ENCODE measurements around the gene HMCN2. TPM values are rescaled to one million over a fixed set of nuclear protein-coding genes. Genes with fewer than 3 reads are reported as not detected.

The HMCN2 gene
- total and polyA plus RNA-seq, 5 donors from 2014 or later: not detected

GRCh38 chr9:130426883-130427282 lies 161.3 kb downstream of the HMCN2 start:
- Histone ChIP-seq H3K27me3 (ENCODE audit: control insufficient read depth, insufficient read depth, low read length) (no peaks in the 10 kb centered on the region), H3K36me3 (ENCODE audit: control insufficient read depth, insufficient read depth, low read length) (no peaks in the 10 kb centered on the region), H3K27ac (ENCODE audit: insufficient read depth, low read length, poor library complexity, severe bottlenecking) (no peak overlapping the region), H3K9me3 (ENCODE audit: control insufficient read depth in 2 of 2, low read length in 2 of 2) (peaks cover 0 to 7% of the 10 kb centered on the region in 2 experiments), H3K4me1 (ENCODE audit: control insufficient read depth, insufficient read depth, low read length, poor library complexity, severe bottlenecking) (no peaks in the 10 kb centered on the region), H3K4me3 (ENCODE audit: low read depth, low read length) (no peak overlapping the region)
- peaks cover 4% of the 10 kb centered on the region for H3K27me3 Mint-ChIP-seq
- H3K9me3 Mint-ChIP-seq: peaks cover 0 to 4% (median 0%) of the 10 kb centered on the region in 7 donors
- no peak overlapping the region for H3K4me3 Mint-ChIP-seq
- H3K27ac Mint-ChIP-seq: no peak overlapping the region
- DNase-seq (no peak), ATAC-seq (ENCODE audit: low read depth in 2 of 2) (no peak)
- H3K36me3 Mint-ChIP-seq: no peaks in the 10 kb centered on the region
- H3K4me1 Mint-ChIP-seq: no peaks in the 10 kb centered on the region

DNA sequence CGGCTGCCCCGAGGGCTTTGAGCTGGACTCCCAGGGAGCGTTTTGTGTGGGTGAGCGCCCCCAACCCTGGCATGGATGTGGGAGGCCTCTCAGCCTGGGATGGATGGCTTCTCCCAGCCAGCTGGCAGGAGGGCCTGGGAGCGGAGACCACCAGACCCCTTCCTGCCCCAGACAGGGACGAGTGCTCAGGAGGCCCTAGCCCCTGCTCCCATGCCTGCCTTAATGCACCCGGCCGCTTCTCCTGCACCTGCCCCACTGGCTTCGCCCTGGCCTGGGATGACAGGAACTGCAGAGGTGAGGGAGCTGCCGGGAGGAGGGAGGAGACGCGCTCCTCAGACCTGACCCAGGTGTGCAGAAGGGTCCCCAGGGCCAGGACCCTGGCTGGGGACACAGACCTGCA lies 161.8 kb downstream of the HMCN2 start:
- Mint-ChIP-seq H3K4me1 (peaks cover 0 to 1% (median 0%) of the 10 kb centered on the region in 4 donors), H3K36me3 (no peaks in the 10 kb centered on the region)

DNA sequence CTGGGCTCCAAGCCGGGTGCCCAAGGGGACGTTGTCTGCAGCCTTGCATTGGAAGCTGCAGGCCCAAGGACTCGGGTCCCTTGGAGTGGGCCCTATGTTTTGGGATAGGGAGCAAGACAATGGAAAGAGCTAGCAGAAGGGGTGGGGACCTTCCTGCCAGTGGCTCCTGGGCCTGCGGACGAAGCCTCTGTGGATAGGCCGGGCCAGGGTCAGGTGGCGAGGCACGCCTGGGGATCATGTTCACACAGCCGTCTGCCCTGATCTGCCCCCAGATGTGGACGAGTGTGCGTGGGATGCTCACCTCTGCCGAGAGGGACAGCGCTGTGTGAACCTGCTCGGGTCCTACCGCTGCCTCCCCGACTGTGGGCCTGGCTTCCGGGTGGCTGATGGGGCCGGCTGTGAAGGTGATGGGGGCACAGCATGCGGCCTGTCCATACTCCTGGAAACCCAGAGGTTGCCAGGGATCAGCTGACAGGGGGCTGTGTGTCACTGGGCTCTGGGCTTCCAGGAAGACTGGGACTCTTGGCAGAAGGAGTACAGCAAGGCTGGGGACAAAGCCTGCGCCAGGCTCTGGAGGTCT lies 162.6 kb downstream of the HMCN2 start:
- no peak overlapping the region for H3K4me3 Mint-ChIP-seq
- Histone ChIP-seq H3K27me3 (ENCODE audit: control insufficient read depth, insufficient read depth, low read length) (no peaks in the 10 kb centered on the region), H3K36me3 (ENCODE audit: control insufficient read depth, insufficient read depth, low read length) (no peaks in the 10 kb centered on the region), H3K4me1 (ENCODE audit: control insufficient read depth, insufficient read depth, low read length, poor library complexity, severe bottlenecking) (peaks cover 5% of the 10 kb centered on the region), H3K4me3 (ENCODE audit: low read depth, low read length) (no peak overlapping the region), H3K27ac (ENCODE audit: insufficient read depth, low read length, poor library complexity, severe bottlenecking) (no peak overlapping the region), H3K9me3 (ENCODE audit: control insufficient read depth in 2 of 2, low read length in 2 of 2) (peaks cover 0 to 7% of the 10 kb centered on the region in 2 experiments)
- peaks cover 9% of the 10 kb centered on the region for H3K27me3 Mint-ChIP-seq
- no peaks in the 10 kb centered on the region for H3K36me3 Mint-ChIP-seq
- no peak overlapping the region for H3K27ac Mint-ChIP-seq
- DNase-seq (no peak), ATAC-seq (ENCODE audit: low read depth in 2 of 2) (no peak)
- peaks cover 0 to 3% (median 0%) of the 10 kb centered on the region in 7 donors for H3K9me3 Mint-ChIP-seq
- peaks cover 0 to 8% (median 0%) of the 10 kb centered on the region in 4 donors for H3K4me1 Mint-ChIP-seq

More for the DNA sequence above, 161.8 kb downstream of the HMCN2 start:
- Histone ChIP-seq H3K4me3 (ENCODE audit: low read depth, low read length) (no peak overlapping the region), H3K27me3 (ENCODE audit: control insufficient read depth, insufficient read depth, low read length) (no peaks in the 10 kb centered on the region), H3K27ac (ENCODE audit: insufficient read depth, low read length, poor library complexity, severe bottlenecking) (no peak overlapping the region), H3K36me3 (ENCODE audit: control insufficient read depth, insufficient read depth, low read length) (no peaks in the 10 kb centered on the region), H3K9me3 (ENCODE audit: control insufficient read depth in 2 of 2, low read length in 2 of 2) (peaks cover 0 to 7% of the 10 kb centered on the region in 2 experiments), H3K4me1 (ENCODE audit: control insufficient read depth, insufficient read depth, low read length, poor library complexity, severe bottlenecking) (no peaks in the 10 kb centered on the region)
- Mint-ChIP-seq H3K27me3 (peaks cover 6% of the 10 kb centered on the region), H3K4me3 (no peak overlapping the region), H3K27ac (no peak overlapping the region), H3K9me3 (peaks cover 0 to 4% (median 0%) of the 10 kb centered on the region in 7 donors)
- ATAC-seq (ENCODE audit: low read depth in 2 of 2) (no peak), DNase-seq (no peak)

DNA sequence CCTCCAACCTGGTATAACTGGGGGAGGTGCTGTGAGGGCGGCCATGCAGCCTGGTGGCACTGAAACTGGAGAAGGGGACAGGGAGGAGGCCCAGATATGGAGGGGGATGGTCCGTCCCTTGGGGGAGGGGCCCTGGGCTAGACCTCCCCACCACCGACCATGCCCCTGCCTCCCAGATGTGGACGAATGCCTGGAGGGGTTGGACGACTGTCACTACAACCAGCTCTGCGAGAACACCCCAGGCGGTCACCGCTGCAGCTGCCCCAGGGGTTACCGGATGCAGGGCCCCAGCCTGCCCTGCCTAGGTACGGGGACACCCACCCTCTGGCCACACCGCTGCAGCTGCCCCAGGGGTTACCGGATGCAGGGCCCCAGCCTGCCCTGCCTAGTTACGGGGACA lies 163.8 kb downstream of the HMCN2 start:
- Histone ChIP-seq H3K4me3 (ENCODE audit: low read depth, low read length) (no peak overlapping the region), H3K36me3 (ENCODE audit: control insufficient read depth, insufficient read depth, low read length) (no peaks in the 10 kb centered on the region), H3K27me3 (ENCODE audit: control insufficient read depth, insufficient read depth, low read length) (no peaks in the 10 kb centered on the region), H3K27ac (ENCODE audit: insufficient read depth, low read length, poor library complexity, severe bottlenecking) (no peak overlapping the region), H3K9me3 (ENCODE audit: control insufficient read depth in 2 of 2, low read length in 2 of 2) (peaks cover 0 to 7% of the 10 kb centered on the region in 2 experiments), H3K4me1 (ENCODE audit: control insufficient read depth, insufficient read depth, low read length, poor library complexity, severe bottlenecking) (peaks cover 10% of the 10 kb centered on the region)
- Mint-ChIP-seq H3K4me3 (no peak overlapping the region), H3K9me3 (peaks cover 0 to 3% (median 0%) of the 10 kb centered on the region in 7 donors), H3K27me3 (peaks cover 13% of the 10 kb centered on the region), H3K4me1 (peaks cover 0 to 12% (median 0%) of the 10 kb centered on the region in 4 donors), H3K27ac (no peak overlapping the region), H3K36me3 (no peaks in the 10 kb centered on the region)
- DNase-seq (no peak), ATAC-seq (ENCODE audit: low read depth in 2 of 2) (no peak)

GRCh38 chr9:130429831-130430230 lies 164.3 kb downstream of the HMCN2 start:
- Histone ChIP-seq H3K4me1 (ENCODE audit: control insufficient read depth, insufficient read depth, low read length, poor library complexity, severe bottlenecking) (peaks cover 10% of the 10 kb centered on the region), H3K27ac (ENCODE audit: insufficient read depth, low read length, poor library complexity, severe bottlenecking) (no peak overlapping the region), H3K27me3 (ENCODE audit: control insufficient read depth, insufficient read depth, low read length) (no peaks in the 10 kb centered on the region), H3K9me3 (ENCODE audit: control insufficient read depth in 2 of 2, low read length in 2 of 2) (peaks cover 0 to 7% of the 10 kb centered on the region in 2 experiments), H3K36me3 (ENCODE audit: control insufficient read depth, insufficient read depth, low read length) (no peaks in the 10 kb centered on the region), H3K4me3 (ENCODE audit: low read depth, low read length) (no peak overlapping the region)
- DNase-seq: no peak
- Mint-ChIP-seq H3K27ac (no peak overlapping the region), H3K27me3 (peaks cover 17% of the 10 kb centered on the region), H3K4me3 (no peak overlapping the region), H3K9me3 (peaks cover 0 to 3% (median 0%) of the 10 kb centered on the region in 7 donors), H3K36me3 (no peaks in the 10 kb centered on the region), H3K4me1 (peaks cover 0 to 12% (median 0%) of the 10 kb centered on the region in 4 donors)
- no peak for ATAC-seq (ENCODE audit: low read depth in 2 of 2)

DNA sequence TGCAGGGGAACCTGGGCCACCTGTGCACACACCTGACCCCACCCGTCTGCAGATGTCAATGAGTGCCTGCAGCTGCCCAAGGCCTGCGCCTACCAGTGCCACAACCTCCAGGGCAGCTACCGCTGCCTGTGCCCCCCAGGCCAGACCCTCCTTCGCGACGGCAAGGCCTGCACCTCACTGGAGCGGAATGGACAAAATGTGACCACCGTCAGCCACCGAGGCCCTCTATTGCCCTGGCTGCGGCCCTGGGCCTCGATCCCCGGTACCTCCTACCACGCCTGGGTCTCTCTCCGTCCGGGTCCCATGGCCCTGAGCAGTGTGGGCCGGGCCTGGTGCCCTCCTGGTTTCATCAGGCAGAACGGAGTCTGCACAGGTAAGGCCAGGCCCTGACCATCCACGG lies 164.7 kb downstream of the HMCN2 start:
- DNase-seq (no peak), ATAC-seq (ENCODE audit: low read depth in 2 of 2) (no peak)
- Histone ChIP-seq H3K9me3 (ENCODE audit: control insufficient read depth in 2 of 2, low read length in 2 of 2) (peaks cover 0 to 7% of the 10 kb centered on the region in 2 experiments), H3K36me3 (ENCODE audit: control insufficient read depth, insufficient read depth, low read length) (no peaks in the 10 kb centered on the region), H3K27me3 (ENCODE audit: control insufficient read depth, insufficient read depth, low read length) (no peaks in the 10 kb centered on the region), H3K4me3 (ENCODE audit: low read depth, low read length) (no peak overlapping the region), H3K27ac (ENCODE audit: insufficient read depth, low read length, poor library complexity, severe bottlenecking) (no peak overlapping the region), H3K4me1 (ENCODE audit: control insufficient read depth, insufficient read depth, low read length, poor library complexity, severe bottlenecking) (peaks cover 10% of the 10 kb centered on the region)
- peaks cover 19% of the 10 kb centered on the region for H3K27me3 Mint-ChIP-seq
- no peak overlapping the region for H3K4me3 Mint-ChIP-seq
- H3K4me1 Mint-ChIP-seq: peaks cover 0 to 12% (median 0%) of the 10 kb centered on the region in 4 donors
- H3K36me3 Mint-ChIP-seq: no peaks in the 10 kb centered on the region
- peaks cover 0 to 3% (median 0%) of the 10 kb centered on the region in 7 donors for H3K9me3 Mint-ChIP-seq
- H3K27ac Mint-ChIP-seq: no peak overlapping the region

DNA sequence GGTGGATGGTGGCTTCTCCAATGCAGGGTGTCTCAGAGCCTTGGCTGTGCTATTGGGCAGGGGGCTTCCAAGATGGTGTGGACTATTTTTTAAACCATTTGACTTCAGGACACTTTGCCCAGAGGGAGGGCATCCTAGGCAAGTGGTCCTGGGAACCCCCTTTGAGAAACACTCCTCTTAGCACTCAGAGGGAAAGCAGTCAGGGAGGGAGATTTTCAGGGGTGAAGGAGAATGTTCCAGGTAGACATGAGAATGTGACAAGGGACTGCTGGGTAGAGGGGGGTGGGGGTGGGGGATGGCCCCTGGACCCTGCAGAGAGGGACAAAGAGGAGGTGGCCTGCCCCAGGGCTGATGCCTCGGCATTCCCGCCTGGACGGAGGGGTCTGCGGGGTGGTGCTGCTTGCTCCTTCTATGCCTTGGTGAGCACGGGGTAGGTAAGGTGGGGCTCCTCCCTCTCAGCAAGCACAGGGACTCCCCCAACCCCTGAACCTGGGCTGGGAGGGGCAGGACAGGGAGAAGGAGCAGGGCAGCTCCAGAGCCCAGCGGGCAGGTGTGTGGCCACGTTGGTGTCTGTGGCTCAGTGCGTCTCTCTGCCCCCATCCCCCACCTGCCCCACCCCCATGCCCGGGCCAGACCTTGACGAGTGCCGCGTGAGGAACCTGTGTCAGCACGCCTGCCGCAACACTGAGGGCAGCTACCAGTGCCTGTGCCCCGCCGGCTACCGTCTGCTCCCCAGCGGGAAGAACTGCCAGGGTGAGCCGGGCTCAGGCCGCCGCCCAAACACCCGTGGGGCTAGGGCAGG lies 165.4 kb downstream of the HMCN2 start:
- Mint-ChIP-seq H3K9me3 (peaks cover 0 to 3% (median 0%) of the 10 kb centered on the region in 7 donors), H3K36me3 (no peaks in the 10 kb centered on the region), H3K4me3 (no peak overlapping the region), H3K4me1 (peaks cover 0 to 12% (median 0%) of the 10 kb centered on the region in 4 donors), H3K27me3 (peaks cover 25% of the 10 kb centered on the region), H3K27ac (no peak overlapping the region)
- no peaks in the 10 kb centered on the region for H3K36me3 ChIP-seq (ENCODE audit: control insufficient read depth, insufficient read depth, low read length)
- no peak overlapping the region for H3K27ac ChIP-seq (ENCODE audit: insufficient read depth, low read length, poor library complexity, severe bottlenecking)
- H3K4me1 ChIP-seq (ENCODE audit: control insufficient read depth, insufficient read depth, low read length, poor library complexity, severe bottlenecking): peaks cover 10% of the 10 kb centered on the region
- H3K4me3 ChIP-seq (ENCODE audit: low read depth, low read length): no peak overlapping the region
- H3K27me3 ChIP-seq (ENCODE audit: control insufficient read depth, insufficient read depth, low read length): no peaks in the 10 kb centered on the region
- no peak for ATAC-seq (ENCODE audit: low read depth in 2 of 2)
- H3K9me3 ChIP-seq (ENCODE audit: control insufficient read depth in 2 of 2, low read length in 2 of 2): peaks cover 0 to 7% of the 10 kb centered on the region in 2 experiments
- DNase-seq: no peak
